D341Med (cell line): ENCODE results near the gene STUM.

Experiments
- DNase-seq: peaks from one replicate; pipeline ENCODE4 v3.0.0; 2012; ENCODE audit warnings: low spot score

STUM gene

GRCh38 chr1:226563666-226564065 is 15.1 kb downstream of the STUM start:
- DNase-seq, result no peak

DNA sequence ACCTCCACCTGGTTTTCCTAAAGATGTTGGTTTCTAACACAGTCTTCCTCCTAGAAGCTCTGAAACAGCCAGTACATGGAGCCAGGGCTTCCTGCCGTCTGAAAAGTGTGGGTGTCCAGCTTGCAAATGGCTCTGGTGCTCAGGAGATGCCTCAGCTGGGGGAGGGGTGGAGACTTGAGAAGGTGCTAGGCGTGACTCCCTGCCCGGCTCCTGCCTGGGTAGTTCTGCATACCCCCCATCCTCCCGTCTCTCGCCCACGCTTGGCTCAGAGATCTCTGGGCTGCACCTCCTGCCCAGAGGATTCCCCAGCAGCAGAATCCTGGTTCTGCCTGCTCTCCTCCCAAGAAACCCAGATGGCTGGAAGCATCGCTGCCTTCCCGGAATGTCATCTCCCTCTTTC is 16.9 kb downstream of the STUM start:
- no peak for DNase-seq

GRCh38 chr1:226566234-226566633 is 17.7 kb downstream of the STUM start:
- no peak for DNase-seq

DNA sequence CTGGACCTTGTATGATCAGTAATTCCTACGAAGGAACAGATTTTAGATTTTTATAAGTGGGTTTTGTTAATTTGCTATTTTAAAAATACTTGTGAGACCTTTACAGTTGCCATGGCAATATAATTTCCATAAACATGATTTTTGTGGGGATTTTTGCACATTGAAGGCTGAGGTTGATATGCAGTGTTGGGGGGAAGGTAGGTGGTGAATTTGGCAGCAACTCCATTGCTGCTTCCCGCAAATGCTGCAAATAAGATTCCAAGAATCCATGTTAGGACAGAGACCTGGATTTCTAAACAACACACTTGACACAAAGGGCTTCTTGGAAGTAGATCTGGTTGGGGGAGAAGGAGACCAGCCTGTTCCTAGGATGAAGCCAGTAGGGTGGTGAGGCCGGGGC is 18.2 kb downstream of the STUM start:
- DNase-seq, result no peak

GRCh38 chr1:226568077-226568831 is 19.7 kb downstream of the STUM start:
- DNase-seq, result peak; percentile 70

GRCh38 chr1:226568975-226569741 is 20.6 kb downstream of the STUM start:
- DNase-seq, result no peak

GRCh38 chr1:226569879-226570547 is 21.4 kb downstream of the STUM start:
- peak; percentile 82 for DNase-seq

- no peak for DNase-seq
These were observed 23.3 kb downstream of the STUM start for GRCh38 chr1:226571893-226572292.

DNA sequence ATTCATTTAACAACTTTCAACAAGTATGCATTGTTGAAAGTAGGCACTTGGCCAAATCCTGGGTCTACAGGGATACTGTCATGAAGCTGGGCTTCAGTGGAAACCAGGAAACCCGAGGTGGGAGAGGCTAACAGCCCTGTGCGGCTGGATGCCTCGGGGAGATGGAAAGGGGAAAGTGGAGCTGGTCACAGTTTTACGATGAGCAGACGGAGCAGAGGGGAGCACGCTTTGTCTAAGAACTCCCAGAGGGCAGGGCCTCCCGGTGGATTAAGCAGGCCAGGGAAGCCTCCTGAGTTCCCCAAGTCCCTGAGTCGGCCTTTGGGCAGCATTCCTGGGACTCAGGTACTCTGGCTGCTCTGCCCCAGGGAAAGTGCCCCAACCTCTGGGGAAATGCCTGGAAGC is 23.8 kb downstream of the STUM start:
- no peak for DNase-seq

GRCh38 chr1:226574044-226574443 is 25.5 kb downstream of the STUM start:
- no peak for DNase-seq

DNA sequence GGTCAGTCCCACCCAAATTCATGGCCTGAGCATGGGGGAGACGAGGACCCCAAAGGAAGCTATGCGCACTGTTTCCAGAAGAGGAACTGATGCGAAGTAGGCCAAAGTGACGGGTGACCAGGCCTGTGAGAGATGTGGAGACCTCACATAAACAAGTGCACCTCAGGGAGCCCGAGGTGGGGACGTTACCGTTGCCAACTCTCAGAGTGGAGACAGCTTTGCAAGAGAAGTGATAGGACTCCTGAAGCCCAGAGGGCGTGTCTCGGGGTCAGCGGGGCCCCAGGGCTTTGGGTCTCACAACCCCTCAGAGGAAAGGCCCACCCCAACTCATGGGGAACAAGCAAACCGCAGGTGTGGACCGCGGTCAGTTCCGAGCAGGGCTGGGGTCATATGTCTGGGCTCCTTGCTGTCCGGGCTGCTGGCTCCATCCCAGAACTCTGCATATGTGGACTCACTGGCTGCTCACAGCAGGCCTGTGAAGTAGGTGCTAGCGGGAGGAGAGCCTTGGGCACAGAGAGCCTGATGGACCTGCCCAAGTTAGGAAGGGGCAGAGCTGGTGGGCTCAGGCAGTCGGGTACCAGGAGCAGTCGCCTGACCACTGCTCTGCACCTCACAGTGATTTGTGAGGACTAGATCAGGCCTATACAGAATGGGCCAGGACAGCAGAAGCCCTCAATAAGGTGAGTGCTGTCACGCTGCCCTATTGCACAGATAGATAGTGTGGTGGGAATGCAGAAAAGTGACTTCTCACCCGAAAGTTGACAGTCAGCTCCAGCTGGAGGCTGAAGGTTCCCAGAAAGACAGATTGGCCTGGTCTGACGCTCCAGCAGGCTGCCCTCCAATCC is 26.2 kb downstream of the STUM start:
- DNase-seq, result no peak

DNA sequence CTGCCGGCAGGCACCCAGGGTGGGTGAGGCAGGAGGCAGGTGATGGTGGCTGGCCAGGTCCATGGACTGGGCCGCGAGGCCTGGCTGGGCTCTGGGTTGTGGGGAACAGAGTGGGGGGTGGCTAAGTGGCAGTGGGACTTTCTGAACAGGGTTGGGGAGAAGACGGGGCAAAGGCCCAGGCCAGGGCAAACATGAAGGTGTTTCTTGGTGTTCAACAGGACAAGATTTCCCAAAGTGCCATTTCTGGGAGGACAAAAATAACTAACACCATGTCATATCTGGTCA is 26.8 kb downstream of the STUM start:
- no peak for DNase-seq

DNA sequence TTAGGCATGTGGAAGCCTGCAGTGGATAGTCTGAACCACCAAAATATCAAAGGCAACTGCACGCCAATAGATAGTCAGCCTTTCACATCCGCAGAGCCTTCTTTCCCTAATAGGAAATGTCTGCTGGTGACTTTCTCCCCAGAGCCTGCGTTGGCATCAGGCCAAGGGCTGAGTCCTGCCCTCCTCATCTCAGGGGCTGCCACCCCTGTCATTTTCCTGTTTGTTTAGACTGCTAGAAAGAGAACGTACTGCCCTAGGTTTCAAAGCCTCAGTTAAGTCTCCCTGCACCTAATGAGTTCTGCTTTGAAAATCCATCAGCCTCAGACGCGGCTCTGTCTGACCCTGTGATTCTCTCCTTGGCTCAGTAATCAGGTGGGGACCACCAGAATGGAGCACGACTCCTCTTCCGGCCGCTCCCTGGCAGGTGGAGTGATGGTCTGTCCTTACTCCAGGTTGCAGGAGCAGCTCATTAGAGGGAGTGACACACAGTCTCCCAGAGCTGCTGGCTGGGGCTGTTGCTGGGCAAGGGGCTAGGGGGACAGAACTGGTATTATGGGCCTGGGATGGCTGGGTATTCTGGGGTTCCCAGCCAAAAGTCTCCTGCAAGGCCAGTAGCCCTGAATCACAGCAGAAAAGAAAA is 27.3 kb downstream of the STUM start:
- DNase-seq, result no peak

GRCh38 chr1:226576601-226577000 is 28.0 kb downstream of the STUM start:
- no peak for DNase-seq

GRCh38 chr1:226577401-226578180 is 29.0 kb downstream of the STUM start:
- DNase-seq, result no peak

GRCh38 chr1:226578946-226579578 is 30.5 kb downstream of the STUM start:
- no peak for DNase-seq

DNA sequence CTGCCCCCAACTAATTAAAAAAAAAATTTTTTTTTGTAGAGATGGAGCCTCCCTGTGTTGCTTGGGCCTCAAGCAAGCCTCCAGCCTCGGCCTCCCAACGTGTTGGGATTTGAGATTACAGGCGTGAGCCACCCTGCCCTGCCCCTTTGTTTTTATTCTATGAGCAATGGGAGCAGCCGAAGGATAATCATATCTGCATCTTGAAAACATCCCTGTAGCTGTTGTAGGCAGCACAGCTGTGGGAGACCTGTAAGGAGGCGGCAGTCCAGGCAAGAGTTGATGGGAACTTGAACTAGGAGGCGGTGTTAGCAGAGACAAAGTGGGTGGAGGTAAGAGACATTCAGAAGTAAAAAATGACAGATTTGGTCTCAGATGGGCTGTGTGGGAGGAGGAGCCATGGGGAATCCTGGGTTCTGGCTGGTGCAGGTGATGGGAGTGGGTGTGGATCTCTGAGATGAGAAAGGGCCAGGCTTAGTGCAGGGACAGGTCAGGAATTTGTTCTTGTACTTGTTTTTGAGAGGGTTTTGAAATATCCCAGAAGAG is 31.3 kb downstream of the STUM start:
- DNase-seq, result no peak

- DNase-seq, result no peak
These were observed 32.2 kb downstream of the STUM start for GRCh38 chr1:226580625-226581270.

- no peak for DNase-seq
These were observed 33.2 kb downstream of the STUM start for GRCh38 chr1:226581650-226582330.
